Right renal pelvis (tissue), 4 donors: ENCODE data around the gene TFAP2B. TPM values are rescaled to one million over a fixed set of nuclear protein-coding genes. Genes with fewer than 3 reads are reported as not detected.

ENCODE experiments used
- DNase-seq, 4 donors: peaks; one replicate each; pipeline ENCODE4 v3.0.0-alpha.2; 2013; ENCODE audit warnings: low read depth in 4 of 4, low spot score in 3 of 4, missing footprints in 1 of 4
- polyA plus RNA-seq, 4 donors: library from polyadenylated mRNA; unstranded; fragments of 120-200 nt; gene quantifications; one replicate each; pipeline ENCODE4 v1.2.1, GENCODE V29; 2013; ENCODE audit not compliant: insufficient read length in 4 of 4

The TFAP2B gene
- polyA plus RNA-seq, 4 donors = 13.2 to 16.6 (median 14.4) TPM

DNA sequence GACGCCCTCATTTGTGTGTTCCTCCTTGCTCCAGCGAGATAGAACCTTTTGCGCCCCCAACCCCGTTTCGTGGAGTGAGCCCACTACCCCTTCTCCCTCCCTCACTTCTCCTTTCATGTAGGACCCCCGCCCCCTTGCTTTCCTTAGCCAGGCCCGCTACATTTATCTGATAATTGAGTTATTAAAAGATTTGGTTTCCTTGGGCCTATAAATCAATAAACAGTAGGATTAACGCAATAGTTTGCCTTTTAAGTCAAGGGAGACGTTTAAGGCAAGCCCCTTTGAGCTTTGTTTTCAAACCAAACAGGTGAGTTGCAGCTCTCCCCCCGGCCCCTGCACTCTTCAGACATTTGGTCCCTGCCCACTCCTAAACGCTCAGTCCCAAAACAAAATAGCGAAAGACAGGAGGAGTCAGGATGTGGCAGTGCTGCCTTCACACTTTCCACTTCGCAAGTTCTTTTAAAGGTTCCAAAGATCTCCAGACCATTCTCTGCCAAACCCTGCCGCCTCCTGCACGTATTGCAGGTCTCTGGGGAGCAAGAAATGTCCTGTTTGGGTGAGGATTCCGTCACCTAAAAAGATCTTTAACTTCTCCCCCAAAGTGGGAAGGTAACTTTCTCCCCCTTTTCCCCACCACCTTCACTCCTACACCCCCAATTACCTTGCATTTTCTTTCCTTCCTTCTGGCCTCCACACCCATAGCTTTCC lies 27.6 kb downstream of the TFAP2B start:
- no peak for DNase-seq

DNA sequence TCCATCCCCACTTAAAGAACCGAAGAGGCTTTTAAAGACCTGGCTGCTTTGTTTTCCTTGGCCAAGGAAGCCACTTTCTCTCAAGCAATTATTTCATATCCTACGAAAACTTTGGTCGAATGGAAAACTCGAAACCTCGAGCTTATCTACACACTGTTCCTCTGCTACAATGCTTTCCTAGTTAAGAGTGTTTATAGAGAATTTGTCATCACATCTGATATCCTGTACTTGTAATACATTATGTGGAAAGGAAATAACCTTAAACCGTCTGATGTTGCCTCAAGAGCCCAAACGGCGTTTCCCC lies 28.1 kb downstream of the TFAP2B start:
- DNase-seq = no peak

DNA sequence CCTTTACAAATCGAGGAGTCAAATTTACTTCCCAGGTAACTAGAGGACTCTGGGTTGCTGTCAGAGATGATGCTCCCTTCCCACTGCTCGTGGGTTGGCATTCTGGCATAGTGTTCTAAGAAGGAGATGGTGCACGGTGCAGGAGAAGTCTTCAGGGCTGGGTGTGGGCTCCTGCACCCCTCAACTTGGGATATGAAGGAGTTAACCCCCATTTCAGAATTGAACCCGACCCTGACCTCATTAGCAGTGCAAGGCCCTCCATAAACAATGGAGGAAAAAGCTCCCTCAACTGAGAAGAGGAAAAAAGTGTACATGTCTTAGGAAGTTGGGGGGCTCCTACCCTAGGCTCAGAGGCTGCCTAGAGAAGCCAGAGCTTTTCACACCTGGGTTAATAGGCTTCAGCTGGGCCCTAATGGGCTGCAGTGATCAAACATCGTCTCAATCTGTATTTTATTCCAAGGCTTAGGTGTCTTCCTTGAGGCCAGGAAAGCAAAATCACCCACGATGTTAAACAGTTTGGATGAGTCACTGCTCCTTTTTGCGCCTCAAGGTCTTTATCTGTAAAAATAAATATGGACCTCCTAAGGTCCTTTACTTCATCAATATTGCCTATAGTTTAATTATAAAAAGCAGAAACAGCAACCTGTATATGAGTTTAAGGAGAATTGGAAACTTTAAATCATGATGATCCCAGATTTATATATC lies 29.4 kb downstream of the TFAP2B start:
- no peak for DNase-seq

DNA sequence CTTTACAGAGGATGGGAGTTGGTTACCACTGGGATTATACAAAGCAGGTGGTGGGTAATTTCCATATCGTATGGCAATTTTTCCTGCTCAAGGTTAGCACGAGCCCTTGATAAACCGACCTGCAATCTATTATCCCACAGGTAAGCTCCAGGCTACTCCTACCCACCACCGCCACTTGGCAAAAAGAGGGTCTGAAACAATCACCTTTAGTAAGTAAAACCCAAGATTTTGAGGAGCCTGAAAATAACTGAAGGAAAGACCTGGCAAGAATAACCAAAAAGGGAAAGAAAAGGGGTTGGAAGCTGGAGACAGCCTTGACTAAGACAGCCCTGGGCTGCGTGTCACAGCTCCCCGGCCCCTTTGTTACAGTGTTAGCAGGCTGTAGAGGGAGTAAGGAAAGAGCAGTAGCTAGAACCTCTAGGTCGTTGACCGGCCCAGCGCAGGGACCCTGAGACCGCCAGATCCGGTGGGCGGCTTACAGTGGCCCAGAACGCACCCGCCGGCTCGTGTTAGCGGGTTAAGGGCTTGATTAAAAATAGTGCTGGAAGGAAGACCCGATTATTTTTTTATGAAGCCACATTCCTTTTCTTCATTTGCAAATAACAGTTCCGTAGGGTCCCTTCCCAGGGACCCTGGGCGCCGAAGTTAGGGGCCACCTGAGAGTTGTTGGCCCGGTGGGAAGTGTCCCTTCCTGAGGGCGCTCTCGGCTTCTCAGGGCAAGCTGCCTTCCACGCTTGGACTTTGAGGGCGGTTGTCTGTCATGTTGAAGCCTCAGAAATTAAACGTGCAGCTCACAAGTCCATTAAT lies 30.5 kb downstream of the TFAP2B start:
- DNase-seq = no peak

DNA sequence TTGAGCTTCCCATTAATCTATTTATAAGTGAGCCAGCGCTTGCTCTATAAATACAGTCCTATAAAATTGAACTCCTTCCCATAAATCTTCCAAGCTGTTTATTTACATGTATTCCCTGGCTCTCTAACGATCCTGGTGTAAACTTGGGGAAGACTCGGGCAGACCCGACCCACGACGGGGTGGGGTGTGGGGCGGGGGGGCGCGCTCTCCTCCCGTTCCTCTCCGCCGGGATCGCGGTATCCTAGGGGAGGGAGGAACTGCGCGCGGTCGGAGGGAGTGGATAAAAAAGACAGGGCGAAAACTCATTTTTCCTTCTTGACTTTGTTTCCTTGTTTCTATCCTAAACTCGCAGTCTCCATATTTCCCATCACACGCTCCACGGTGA lies 31.1 kb downstream of the TFAP2B start:
- no peak for DNase-seq

DNA sequence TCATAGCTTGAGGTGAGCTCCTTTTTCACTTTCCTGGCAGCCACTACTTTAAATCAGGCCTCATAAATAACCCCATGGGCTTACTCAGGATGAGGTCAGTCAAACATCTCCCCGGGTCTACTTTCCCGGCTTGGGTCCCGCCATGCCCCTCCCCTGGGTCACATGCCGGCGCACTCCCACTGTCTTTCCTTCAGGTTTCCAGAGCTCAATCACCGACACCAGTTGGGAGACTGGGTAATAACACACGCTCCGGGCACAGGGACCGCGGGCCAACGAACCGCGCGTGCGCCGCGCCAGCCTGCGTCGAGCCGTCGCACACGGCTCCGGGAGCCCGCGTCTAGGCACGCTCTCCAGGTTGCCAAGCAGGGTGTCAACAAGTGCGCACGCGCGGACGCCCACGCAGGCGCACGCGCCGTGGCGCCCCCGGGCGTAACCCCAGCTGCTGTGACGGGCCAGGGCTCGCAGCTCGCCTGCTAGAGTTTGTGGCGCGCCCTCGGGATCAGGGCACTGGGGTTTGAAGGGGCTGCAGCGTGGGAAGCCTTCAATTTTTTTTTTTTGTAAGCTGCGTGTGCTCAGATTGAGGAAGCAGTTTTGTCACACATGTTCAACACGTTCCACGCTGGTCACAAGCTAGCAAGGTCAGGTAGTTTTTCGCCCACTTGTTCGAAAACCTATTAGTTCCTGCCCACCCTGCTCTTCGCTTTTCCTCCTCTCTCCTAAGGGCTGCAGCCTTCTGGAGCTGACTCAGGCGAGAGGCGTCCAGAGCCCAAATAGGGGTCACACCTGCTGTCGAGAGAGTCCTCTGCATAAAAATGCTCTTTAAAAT lies 31.8 kb downstream of the TFAP2B start:
- DNase-seq = no peak

DNA sequence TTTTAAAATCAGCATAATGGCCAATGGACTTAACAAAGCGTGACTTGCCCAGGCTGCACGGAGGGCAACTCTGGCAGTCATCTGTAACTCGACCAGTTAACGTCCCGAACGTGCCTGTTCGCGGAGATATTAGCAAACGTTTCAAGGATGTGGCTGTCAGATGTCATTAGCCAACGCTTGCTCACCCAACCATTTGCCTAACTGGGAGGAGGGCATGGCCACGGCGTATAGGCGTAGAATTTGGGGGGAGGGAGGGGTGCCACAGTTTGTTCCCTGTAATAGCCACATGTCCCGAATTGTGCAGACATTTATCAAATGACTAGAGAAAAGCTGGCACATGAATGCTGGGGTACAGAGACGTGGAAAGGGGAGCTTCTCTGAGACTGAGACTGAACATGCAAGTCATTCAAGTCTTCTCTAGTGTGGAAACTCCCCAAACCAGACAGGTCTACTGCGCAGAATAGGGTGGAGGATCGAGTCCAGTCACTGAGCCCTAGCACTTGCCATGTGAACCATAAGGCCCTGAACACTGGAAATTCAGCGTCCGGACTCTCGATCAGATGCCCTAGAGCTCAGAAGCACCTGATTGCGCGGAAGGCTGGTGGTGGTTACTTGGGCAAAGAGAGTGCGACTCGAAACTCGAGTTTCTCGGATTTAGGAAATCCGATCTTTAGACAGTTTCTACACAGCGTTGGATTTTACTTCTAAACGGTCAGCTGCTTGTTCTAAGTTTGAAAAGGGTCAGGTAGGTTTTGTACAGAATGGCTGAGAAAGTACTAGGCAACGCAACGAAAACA lies 32.6 kb downstream of the TFAP2B start:
- DNase-seq = no peak

DNA sequence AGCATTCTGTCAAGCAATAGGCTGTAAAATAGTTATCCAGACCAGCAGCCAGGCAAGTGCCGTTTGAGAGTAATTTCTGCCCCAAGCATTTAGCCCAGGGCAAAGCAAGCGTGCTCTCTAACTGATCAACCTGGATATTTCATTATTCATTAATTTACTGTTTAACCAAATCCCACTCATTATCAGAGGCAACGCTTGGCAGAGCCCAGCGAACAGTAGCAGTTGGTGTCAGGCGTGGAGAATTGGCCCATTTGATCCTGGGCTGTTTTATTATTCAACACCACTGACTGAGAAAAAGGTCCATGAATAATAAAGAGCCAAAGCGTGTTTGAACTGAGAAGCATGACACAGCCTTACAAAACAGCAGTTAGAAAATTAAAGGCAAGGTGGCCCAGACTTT lies 35.3 kb downstream of the TFAP2B start:
- DNase-seq = no peak

DNA sequence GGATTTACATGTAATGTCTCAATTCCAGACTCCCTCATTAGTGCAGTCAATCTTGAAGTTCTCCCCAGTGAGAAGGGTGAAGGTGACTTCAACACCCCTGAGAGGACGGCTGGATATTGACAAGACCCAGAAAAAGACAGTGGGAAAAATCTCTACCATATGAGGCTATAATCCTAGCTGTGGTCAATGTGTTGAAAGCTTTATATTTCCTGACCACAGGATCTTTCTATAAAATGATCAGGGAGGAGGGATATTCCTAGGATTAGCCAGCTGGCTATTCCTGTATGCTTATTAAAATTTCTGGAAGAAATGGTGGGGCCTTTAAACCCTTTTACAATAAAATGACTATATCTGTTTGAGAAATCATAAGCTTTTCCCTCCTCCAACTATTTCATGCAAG lies 43.0 kb downstream of the TFAP2B start:
- no peak for DNase-seq

DNA sequence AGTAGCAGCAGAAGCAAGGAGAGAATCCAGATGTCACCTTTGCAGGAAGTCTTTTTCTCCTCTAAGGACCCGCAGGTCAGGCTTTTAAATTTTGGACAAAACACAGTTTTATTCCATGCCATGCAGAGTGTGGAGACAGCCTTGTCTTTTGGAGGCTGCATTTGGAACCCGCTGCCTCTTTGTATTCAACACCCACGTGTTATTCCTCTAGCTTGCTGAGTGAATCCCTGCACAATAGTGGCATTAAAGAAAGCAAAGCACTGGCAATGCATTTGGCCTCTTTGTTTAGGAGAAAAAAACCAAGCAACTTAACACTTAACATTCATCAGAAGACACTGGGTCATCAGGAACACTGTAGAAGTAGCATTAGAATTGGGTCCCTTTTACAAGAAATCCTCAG lies 43.5 kb downstream of the TFAP2B start:
- DNase-seq = no peak

DNA sequence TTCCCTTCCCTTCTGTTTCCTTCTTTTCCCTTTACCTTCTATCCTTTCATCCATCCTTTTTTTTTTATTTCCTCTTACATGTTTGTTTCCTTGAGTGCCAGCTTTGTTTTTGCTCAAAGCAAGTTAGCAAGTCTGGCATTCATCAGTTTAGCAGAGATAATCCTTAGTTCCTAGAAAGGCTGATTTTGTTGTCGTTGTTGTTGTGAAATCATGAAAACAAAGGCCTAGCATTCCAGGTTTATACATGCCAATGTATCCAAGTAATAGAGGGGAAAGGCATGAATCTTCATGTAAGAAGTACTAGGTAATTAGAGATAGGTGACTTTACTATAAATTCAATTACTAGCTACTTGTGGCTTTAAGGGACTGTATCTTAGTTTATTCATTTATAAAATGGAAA lies 45.9 kb downstream of the TFAP2B start:
- no peak for DNase-seq

DNA sequence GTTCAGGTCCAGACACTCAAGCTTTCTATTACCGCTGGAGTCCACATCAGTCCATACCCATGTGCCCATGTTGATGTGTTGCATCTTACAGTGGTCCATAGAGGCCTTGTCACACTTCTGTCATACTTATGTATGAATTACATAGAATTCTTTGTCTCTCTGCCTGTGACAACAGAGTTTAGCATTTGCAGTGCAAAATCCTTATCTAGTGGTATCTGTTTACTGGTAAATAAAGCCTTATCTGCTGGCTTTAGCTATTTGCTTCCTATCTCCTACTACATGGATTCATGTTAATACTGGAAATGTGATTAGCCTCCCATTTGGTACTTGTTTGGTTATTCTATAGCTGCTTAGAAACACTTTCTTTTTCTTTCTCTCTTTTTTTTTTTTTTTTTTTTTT lies 49.8 kb downstream of the TFAP2B start:
- no peak for DNase-seq

DNA sequence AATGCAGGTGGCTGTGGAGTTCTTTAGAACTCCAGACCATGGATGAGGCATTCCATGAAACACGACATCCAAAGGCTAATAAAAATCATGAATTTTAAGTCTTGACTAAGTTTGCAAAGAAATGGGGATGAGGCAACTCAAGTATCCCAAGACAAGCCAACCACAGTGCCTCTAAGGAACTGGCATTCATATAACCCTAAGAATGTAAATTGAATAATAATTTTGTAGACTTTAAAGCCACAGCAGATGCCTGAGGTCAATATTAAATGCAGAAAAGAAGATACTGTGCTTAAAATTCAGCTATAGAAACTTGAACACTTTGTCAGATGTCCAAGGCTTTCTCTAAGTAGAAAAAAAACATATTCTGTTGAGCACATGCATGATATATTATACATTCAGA lies 54.5 kb downstream of the TFAP2B start:
- no peak for DNase-seq

DNA sequence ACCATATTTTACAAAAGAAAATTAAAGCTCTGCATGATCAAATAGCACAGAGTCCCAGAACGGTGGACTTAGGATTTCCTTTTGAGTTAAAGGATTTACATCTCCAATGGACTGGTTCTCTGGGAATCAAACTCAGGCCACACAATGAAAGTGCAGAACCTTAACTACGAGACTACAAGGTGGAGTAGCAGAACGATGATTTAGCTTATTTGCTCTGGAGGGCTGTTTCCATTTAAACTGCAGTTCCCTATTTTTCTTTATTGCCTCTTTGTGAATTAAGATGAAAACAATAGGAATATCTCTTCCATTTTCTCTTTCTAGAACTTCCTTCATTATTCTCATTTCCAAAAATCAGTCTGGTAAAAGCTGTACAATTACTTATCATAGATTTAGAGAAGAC lies 65.7 kb downstream of the TFAP2B start:
- DNase-seq = no peak

DNA sequence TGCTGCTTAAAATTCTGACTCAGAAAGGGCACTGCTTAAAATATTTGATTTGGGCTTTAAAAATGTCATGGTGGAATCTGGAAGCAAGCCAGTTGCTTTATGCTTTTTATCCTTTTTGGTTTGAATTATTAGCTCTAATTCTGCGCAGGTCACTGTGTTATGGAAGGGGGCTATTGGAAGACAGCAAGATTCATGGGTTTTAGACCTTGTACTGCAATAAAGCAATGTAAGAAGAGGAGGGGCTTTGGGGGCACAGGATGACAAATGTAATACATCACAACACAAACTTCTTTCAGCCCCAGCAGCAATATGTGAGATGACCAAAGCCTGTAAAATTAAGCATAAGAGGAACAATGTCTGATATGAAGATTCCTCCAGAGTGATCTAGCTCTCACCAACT lies 68.4 kb downstream of the TFAP2B start:
- DNase-seq = peak in 1 of 4 donors; percentile 8

DNA sequence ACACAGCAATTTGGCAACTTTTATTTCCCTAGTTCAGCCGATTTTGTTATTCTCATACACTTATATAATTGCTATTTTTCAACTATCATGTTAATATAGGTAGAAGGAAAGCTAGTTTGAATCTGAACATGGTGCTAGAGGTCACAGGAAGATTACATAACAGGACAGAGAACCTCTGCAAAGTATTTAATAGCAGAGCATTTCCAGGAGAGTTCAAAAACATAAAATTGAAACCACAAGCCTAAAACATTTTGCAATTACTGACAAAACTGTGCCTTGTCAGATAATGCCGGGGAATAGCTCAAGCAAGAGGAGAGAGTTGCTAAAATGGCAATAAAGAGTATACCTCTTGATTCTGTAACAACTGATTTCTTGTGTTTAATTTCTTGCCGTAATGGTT lies 70.8 kb downstream of the TFAP2B start:
- no peak for DNase-seq

DNA sequence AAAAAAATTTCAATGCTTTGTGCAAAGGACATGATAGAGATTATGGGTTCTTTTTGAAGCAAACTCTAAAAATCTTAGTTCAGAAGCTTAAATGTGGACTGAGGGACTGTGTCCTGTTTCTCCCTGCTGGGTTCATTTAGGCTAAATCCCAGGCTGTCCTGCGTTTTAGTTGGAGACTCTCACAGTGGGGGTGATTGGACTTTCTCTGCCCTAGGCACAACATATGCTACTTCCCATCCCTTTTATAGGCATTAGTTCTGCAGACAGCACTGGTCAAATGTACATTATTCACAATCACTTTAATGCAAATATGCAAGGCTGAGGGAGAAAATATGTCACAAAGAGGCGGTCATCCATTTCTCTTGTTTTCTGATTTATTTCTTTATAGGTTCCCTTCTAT lies 71.3 kb downstream of the TFAP2B start:
- DNase-seq = no peak

DNA sequence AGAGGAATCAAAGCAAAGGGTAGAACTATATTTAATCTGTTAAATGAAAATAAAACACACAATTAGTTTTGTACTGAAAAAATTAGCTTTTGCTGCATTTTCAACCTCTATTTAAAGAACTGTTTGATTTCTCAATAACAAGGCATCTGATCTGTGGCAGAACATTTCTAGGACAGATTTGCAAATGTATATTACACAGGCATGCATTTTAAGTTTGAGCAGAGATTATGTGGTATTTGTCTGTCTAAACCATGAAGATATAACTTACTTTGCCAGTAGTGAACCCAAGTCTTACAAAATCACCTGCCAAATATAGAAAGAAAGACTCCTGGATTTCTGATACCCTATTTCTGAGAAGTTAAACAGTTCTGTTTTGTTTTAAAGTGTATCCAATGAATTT lies 71.9 kb downstream of the TFAP2B start:
- no peak for DNase-seq

DNA sequence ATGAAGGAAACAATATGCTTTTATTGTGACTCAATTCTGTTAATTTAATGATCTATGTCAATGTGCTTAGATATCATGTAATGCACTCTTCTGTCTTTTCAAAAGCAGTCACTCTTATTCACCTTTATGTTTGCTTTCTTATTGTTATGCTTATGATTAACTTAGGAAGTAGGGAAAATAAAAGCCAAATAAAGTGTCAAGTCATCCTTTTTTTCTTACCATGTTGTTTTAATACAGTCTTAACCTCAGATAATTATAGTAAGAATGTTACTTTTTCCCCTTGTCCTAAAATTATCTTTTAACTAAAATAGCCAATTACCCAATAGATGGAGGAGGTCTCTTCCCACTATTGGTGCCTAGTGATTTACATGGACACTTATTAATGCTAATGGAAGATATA lies 72.6 kb downstream of the TFAP2B start:
- no peak for DNase-seq
